GM18526 (cell line): ENCODE measurements around the gene HAVCR2.

ENCODE experiments used
- POLR2A ChIP-seq: IDR thresholded peaks from 3 replicates; pipeline ENCODE4 v1.6.1; 2011; ENCODE audit not compliant: insufficient read length; ENCODE audit errors: extremely low read depth

Gene HAVCR2

DNA sequence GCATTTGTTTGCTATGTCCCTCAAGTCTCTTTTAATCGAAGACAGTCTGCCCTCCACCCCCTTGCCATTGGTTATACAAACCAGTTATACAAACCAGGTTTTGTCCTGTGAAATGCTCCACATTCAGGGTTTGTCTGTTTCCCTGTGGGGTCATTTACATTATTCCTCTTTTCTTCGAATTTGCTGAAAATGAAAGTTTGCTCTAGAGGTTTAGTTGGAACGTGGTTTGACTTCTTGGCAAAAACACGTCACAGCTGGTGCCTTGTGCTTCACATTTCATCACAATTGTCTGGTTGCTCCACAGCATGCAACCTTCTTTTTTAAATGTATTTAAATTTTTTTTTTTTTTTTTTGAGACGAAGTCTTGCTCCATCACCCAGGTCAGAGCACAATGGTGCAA is 4.2 kb upstream of the HAVCR2 start:
- no peak for TF ChIP-seq POLR2A

DNA sequence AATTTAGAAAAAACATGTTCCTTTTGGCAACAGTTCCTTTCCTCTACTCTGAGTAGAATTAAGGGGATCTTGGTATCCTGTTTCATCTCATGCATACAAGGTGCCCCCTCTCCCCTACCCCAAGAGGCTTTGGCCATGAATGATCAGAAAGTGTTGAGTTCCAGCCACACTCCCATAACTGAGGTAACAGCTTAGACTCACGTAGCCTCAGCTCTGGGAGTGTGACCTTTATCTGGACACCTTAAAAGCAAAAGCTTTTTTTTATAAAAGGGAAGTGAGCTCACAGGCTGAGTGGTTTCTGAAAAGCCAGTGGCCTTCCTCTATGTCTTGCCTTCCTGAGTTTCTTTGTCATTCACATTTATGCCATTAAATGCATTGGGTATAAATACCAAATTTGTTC is 900 bp upstream of the HAVCR2 start:
- TF ChIP-seq POLR2A = peak; percentile 38

DNA sequence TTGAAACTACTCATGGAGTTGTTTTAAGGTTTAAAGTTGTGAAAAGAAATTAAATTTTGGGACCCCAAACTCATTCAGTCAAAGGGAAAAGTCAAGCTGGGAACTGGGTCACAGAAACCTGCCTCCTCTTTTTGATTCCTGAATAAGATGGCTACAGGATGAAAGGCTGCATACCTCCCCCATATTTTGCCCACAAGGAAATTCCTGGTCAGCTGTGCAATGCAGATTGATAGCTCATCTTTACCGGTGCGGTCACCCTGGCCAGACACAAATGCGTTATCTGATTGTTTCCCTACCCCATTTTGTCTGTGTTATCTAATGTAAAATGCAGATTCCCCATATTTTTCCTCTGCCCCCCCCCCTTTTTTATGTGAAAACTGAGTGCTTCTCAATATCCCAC is 1.3 kb downstream of the HAVCR2 start:
- no peak for TF ChIP-seq POLR2A

DNA sequence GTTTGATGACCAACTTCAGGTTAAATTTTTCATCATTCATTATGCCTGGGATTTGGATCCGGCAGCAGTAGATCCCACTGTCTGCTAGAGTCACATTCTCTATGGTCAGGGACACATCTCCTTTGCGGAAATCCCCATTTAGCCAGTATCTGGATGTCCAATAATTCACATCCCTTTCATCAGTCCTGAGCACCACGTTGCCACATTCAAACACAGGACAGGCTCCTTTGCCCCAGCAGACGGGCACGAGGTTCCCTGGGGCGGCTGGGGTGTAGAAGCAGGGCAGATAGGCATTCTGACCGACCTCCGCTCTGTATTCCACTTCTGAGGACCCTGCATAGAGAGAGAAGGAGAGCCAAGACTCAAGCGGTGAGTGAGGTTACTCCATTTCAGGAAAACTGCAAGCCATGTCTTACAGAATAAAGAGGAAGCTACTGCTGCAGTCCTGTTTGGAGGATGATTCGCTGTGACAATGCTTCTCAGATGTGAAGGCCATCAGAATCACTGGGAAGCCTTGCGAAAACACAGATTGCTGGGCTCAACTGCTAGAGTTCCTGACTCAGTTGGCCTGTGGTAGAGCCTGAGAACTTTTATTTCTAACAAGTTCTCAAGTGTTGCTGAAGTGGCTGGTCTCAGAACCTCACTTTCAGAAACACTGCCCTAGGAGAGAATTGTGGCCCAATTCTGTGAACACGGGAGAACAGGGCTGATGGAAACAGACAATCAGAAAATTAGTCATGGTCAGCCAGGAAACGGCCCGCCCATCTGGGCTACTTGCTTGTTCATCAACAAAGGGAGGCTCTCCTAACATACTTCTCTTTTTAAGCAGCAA is 2.0 kb downstream of the HAVCR2 start:
- no peak for TF ChIP-seq POLR2A

DNA sequence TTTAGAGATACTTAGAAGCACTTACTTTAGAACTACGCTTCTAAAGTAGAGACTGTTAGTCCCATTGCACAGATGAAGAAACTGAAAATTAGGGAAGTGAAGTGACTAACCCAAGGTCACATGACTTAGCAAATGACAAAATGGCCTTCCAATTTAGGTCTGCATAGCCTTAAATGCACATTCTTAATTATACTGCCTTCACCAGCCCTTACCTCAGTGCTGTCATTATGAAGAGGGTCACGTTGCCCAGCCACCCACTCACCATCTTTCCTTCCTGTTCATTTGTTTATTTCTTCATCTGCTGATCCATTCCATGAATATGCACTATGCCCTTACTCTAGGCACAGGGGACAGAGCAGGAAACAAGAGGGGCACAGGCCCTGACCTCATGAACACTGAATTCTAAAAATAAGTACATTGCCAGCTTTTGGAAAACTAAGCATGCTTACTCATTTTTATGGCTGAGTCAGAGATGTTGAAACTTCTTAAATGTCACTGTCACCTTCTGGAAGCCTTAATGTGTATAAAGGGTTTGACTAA is 8.6 kb downstream of the HAVCR2 start:
- TF ChIP-seq POLR2A = no peak

DNA sequence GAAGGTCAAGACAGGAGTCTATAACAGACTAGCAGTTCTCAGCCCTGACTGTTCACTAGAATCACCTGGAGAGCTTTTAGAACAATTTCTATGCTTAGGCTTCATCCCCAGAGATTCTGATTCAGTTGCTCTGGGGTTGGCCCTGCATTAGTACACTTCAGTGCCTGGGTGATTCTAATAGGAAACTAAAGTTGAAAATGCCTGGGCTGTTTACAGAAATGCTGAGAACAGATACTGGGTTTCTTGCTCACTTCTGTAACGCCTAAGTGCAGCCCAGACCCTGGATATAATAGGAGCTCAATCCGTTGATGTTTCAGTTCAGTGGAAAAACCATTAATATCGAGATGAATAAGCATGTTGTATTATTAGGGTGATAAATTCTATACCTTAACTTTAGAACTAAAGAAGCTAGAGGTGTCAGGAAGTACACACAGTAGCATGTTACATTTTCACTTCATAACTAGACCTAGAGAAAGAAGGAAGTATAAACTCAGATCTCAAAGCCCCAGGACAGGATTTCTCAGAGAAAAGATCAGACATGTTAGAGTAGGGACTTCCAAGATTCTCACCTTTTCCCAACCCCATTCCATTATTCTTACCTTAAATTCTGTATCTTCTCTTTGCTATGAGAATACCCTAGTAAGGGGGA is 20.4 kb downstream of the HAVCR2 start:
- no peak for TF ChIP-seq POLR2A

DNA sequence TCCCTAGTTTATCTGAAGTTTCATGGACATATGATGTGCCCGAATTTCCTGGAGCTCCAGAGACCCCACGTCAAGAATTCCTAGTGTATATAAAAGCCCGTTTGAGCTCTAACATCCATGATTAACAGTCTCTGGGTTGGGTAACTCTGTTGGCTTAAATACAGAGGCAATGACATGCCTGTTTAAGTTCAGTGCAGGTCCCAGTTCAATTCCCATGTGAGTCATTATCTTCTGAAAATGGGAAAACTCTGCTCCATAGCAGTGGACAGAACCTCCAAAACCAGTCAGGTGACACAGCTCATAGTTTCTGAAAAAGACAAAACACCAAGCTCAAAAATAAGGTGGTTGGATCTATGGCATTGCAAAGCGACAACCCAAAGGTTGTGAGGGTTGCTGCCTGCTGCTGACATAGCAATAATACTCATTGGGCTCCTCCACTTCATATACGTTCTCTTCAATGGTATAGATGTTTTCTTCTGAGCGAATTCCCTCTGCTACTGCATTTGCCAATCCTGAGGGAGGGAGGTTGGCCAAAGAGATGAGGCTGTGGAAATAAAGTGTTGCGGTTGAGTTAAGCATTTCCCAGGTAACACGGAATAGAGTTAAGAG is 22.0 kb downstream of the HAVCR2 start:
- TF ChIP-seq POLR2A = no peak

DNA sequence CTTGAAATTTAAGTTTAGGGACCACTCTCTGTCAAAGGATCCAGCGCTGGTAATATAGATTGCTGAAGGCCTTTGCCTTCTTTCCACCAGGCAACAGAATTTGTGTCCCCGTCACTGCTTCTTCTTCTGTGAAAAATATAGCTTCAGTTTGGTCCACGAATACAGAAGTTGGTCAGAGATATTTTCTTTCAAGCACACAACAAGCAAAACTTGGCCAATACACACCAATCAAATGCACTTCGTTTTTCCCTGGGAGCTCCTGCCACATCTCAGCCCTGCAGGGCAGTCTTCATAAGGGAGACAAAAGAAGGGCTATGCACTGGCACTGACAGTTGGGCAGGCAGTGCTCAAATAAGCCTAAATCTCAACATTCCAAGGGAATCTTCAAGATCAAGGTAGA is 22.9 kb downstream of the HAVCR2 start:
- TF ChIP-seq POLR2A = no peak

DNA sequence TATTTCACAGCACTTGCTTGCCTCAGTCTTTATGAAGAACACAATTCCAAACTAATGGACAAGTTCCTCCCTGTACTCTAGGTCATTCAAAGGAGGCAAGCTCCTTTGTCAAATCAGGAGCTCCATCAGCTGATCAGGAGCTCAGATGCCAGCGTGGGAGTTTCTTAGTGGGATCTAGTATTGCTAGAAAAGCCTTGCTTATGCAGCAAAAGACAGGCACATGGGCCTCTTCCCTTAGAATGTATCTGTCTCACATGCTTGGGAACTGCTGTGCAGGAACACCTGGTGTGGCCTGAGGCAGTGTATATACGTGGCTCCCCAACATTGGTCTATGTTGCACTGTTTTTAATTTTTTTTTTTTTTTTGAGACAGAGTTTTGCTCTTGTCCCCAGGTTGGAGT is 28.6 kb downstream of the HAVCR2 start:
- no peak for TF ChIP-seq POLR2A

DNA sequence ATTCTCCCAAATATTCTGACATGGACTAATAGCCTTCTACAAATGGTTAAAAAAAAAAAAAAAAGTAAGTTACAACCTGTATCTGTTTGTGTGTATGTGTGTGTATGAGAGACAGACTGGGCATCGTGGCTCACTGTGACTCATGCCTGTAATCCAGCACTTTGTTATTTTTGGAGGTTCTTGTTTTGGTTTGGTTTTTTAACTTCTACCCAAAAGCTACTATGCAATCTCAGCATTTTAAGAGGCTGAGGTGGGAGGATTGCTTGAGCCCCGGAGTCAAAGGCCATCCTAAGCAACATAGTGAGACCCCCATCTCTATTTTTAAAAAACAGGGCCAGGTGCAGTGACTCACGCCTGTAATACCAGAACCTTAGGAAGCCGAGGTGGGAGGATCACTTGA is 32.3 kb downstream of the HAVCR2 start:
- no peak for TF ChIP-seq POLR2A

DNA sequence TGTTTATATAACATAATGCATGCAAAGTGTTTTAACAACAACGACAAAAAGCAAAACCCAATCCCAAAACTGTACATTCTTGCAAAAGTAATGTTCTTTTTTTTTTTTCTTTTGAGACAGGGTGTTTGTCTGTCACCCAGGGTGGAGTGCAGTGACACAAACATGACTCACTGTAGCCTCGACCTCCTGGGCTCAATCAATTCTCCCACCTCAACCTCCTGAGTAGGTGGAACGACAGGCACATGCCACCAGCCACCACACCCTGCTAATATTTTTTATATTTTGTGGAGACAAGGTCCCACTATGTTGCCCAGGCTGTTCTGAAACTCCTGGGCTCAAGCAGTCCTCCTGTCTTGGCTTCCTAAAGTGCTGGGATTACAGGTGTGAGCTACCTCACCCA is 36.3 kb downstream of the HAVCR2 start:
- TF ChIP-seq POLR2A = no peak

DNA sequence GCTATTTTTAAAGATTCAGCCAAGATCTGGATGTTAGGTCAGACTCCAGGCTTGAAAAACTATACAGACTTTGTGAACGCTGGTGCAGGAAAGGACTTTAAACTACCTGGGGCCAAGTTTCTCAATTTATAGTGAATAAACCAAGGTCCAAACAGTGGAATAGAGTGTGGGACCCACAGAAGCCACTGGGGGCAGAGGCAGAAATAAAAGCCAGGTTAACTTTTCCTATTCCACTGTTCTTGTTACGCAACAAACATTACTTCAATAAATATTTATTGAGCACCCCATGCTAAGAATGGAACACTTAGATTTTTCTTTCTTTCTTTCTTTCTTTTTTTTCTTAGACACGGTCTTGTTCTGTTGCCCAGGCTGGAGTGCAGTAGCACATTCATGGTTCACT is 38.9 kb downstream of the HAVCR2 start:
- TF ChIP-seq POLR2A = no peak

DNA sequence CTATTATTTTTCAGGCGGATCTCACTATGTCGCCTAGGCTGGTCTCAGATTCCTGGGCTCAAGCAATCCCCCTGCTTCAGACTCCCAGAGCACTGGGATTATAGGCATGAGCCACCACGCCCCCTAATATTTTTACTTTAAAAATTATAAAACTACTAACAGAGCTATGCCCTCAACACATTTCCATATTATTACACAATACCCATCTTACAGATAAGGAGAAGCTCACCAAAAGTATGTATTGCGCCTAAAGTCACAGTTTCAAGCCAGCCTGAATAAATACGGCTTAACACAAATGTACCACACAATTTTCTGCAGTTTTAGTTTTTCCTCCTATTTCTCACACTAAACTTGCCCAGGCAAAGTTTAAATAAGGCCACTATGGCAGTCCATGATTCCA is 40.1 kb downstream of the HAVCR2 start:
- no peak for TF ChIP-seq POLR2A

DNA sequence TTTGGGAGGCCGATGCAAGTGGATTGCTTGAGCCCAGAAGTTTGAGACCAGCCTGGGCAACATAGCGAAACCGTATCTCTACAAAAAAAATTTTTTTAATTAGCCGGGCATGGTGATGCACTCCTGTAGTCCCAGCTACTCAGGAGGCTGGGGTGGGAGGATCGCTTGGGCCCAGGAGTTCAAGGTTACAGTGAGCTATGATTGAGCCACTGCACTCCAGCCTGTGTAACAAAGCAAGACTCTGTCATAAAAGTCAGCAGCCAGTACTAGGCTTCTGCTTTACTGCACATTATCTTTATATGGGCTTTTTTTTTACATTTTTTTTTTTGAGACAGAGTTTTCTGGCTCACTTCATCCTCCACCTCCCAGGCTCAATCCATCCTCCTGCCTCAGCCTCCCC is 40.5 kb downstream of the HAVCR2 start:
- TF ChIP-seq POLR2A = no peak

DNA sequence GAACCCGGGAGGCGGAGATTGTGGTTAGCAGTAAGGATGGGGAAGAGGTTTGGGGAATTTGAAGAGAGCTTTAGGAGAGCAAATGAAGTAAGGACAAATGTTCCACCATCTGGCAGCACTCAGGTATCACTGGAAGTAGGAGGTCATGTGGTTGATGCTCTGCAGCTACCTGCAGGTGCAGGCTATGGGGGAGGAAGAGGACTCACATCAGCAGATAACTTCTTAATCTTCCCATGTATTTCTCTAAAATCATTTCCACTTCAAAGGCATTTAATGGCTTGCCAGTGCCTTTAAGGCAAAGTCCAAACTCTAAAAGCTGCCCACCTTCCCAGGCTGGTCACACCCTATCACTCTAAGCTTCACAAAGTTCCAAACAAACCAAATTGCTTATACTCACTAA is 41.8 kb downstream of the HAVCR2 start:
- no peak for TF ChIP-seq POLR2A

DNA sequence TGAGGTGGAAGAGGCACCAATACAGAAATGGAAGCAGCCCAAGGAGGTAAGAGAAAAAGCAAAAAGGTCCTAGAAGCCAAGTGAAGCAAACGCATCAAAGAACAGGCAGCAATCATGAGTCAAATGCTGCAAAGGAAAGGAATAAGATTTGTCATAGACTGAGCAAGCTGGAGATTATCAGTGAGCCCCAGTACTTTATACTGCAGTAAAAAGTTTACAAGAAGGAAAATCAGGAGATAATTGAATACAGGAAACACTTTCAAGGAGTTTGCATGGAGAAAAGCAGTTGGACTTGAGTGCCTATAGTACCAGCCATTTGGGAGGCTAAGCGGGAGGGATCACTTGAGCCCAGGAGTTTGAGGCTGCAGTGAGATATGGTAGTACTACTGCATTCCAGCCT is 42.8 kb downstream of the HAVCR2 start:
- no peak for TF ChIP-seq POLR2A
